ENCODE results near the gene RASA3. TPM values are rescaled to one million over a fixed set of nuclear protein-coding genes. Genes with fewer than 3 reads are reported as not detected.

RASA3 gene
- total and polyA plus RNA-seq, 7 donors = 4.2 to 22.4 (median 16.9) TPM

GRCh38 chr13:114166381-114167131 lies 34.1 kb upstream of the RASA3 start:
- WGBS, 2 donors = 56% methylated on average over 20 of the region's 20 CpGs
- Histone ChIP-seq H3K36me3 (no peaks in the 10 kb centered on the region), H3K27ac (peak overlapping the region; percentile 64 to 77 (median 71)), H3K27me3 (peaks cover 0 to 10% (median 6%) of the 10 kb centered on the region in 3 donors), H3K9me3 (no peaks in the 10 kb centered on the region), H3K4me3 (peak overlapping the region; percentile 8 to 30 (median 14)), H3K4me1 (peaks cover 0 to 34% (median 28%) of the 10 kb centered on the region in 4 donors)
- no peak for DNase-seq
- intact Hi-C loops (cut with DNase I) = no loop called here
- no peak for TF ChIP-seq EP300 (IDR thresholded peaks at IDR 0.05)
- no peak for TF ChIP-seq POLR2AphosphoS5 (IDR thresholded peaks at IDR 0.05)

GRCh38 chr13:114164681-114165429 lies 32.4 kb upstream of the RASA3 start:
- H3K27me3 ChIP-seq = peaks cover 0 to 16% (median 6%) of the 10 kb centered on the region in 3 donors
- intact Hi-C loops (cut with DNase I) = no loop called here
- no peak overlapping the region for H3K27ac ChIP-seq
- TF ChIP-seq EP300 (IDR thresholded peaks at IDR 0.05) = no peak
- no peak for TF ChIP-seq POLR2A (IDR thresholded peaks at IDR 0.05)
- no peak for TF ChIP-seq CTCF (IDR thresholded peaks at IDR 0.05)
- no peak for TF ChIP-seq POLR2AphosphoS5 (IDR thresholded peaks at IDR 0.05)
- no peak for DNase-seq
- H3K36me3 ChIP-seq = no peaks in the 10 kb centered on the region
- H3K4me3 ChIP-seq = no peak overlapping the region
- peaks cover 0 to 35% (median 28%) of the 10 kb centered on the region in 4 donors for H3K4me1 ChIP-seq
- WGBS, 2 donors = 90 to 95% methylated on average over 26 of the region's 26 CpGs
- no peaks in the 10 kb centered on the region for H3K9me3 ChIP-seq

DNA sequence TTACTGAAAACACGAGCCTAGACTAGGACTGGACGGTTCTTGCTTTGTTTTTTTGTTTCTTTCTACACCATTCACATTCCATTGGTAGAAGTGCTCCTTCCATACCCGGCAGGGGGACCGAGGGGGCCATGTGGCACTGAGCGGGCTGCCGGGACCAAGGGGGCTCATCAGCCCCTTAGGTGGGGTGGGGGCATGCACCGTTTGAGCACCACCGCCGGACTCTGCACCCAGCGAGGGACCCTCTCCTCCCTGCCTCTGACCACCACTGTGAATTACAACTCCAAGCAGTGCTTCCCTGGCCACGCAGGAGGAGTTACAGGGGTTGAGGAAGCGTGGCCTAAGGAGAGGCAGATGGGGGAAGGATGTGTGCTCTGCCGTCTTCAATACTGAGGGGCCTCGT lies 31.6 kb upstream of the RASA3 start:
- no peak overlapping the region for H3K4me3 ChIP-seq
- intact Hi-C loops (cut with DNase I) = no loop called here
- TF ChIP-seq POLR2AphosphoS5 (IDR thresholded peaks at IDR 0.05) (no peak), CTCF (IDR thresholded peaks at IDR 0.05) (no peak), POLR2A (IDR thresholded peaks at IDR 0.05) (no peak), EP300 (IDR thresholded peaks at IDR 0.05) (no peak)
- DNase-seq = no peak
- 78 to 96% methylated on average over 14 of the region's 14 CpGs for WGBS, 2 donors
- H3K27me3 ChIP-seq = peaks cover 0 to 16% (median 6%) of the 10 kb centered on the region in 3 donors
- H3K27ac ChIP-seq = no peak overlapping the region
- no peaks in the 10 kb centered on the region for H3K36me3 ChIP-seq
- H3K4me1 ChIP-seq = peaks cover 0 to 35% (median 28%) of the 10 kb centered on the region in 4 donors
- no peaks in the 10 kb centered on the region for H3K9me3 ChIP-seq

GRCh38 chr13:114162533-114162922 lies 30.1 kb upstream of the RASA3 start:
- no peak overlapping the region for H3K27ac ChIP-seq
- no peak for TF ChIP-seq EP300 (IDR thresholded peaks at IDR 0.05)
- no peak for TF ChIP-seq CTCF (IDR thresholded peaks at IDR 0.05)
- no peaks in the 10 kb centered on the region for H3K36me3 ChIP-seq
- H3K27me3 ChIP-seq = peaks cover 0 to 16% (median 6%) of the 10 kb centered on the region in 3 donors
- WGBS, 2 donors = 91% methylated on average over 16 of the region's 16 CpGs
- no peaks in the 10 kb centered on the region for H3K9me3 ChIP-seq
- H3K4me1 ChIP-seq = peaks cover 0 to 33% (median 28%) of the 10 kb centered on the region in 4 donors
- intact Hi-C loops (cut with DNase I) = no loop called here
- H3K4me3 ChIP-seq = no peak overlapping the region
- DNase-seq = no peak

All from sigmoid colon (tissue), 7 donors.